Chondrocyte (in vitro differentiated cells): ENCODE results near the gene RNF169. TPM values are rescaled to one million over a fixed set of nuclear protein-coding genes. Genes with fewer than 3 reads are reported as not detected.

Experiments used
- DNase-seq: peaks from one replicate; pipeline ENCODE4 v3.0.0; 2021; ENCODE audit warnings: mixed read lengths, low spot score
- H3K27ac Mint-ChIP-seq: one replicate; pipeline ENCODE4 v1.8.0; 2021; ENCODE audit warnings: mild to moderate bottlenecking, moderate library complexity, mixed read lengths; ENCODE audit not compliant: unreplicated experiment
- H3K27me3 Mint-ChIP-seq: 2 replicates; pipeline ENCODE4 v1.8.0; 2021; ENCODE audit warnings: low read depth, mixed read lengths
- H3K36me3 Mint-ChIP-seq: 2 replicates; pipeline ENCODE4 v1.8.0; 2021; ENCODE audit warnings: low read depth, mixed read lengths
- H3K4me1 Mint-ChIP-seq: 2 replicates; pipeline ENCODE4 v1.8.0; 2021; ENCODE audit warnings: low read depth, mild to moderate bottlenecking, mixed read lengths
- H3K4me3 Mint-ChIP-seq: one replicate; pipeline ENCODE4 v1.8.0; 2021; ENCODE audit warnings: mild to moderate bottlenecking, moderate library complexity, mixed read lengths; ENCODE audit not compliant: unreplicated experiment
- H3K9me3 Mint-ChIP-seq: 2 replicates; pipeline ENCODE4 v1.8.0; 2021; ENCODE audit warnings: low read depth, mixed read lengths
- CTCF ChIP-seq: fragments of 200-600 bp; sonication (generic); IDR thresholded peaks from 2 replicates; pipeline ENCODE4 v1.5.0; 2021; ENCODE audit warnings: antibody characterized with exemption, mild to moderate bottlenecking, moderate library complexity
- total RNA-seq: library from RNA; stranded (reverse); gene quantifications from 3 replicates; pipeline ENCODE4 v1.2.1, GENCODE V29; 2021

RNF169 gene
- total RNA-seq, 1 donor from 2014 or later: 13.1 TPM

GRCh38 chr11:74713686-74714085 lies 35.0 kb upstream of the RNF169 start:
- Mint-ChIP-seq H3K4me1 (peaks cover 30% of the 10 kb centered on the region), H3K27ac (no peak overlapping the region), H3K27me3 (no peaks in the 10 kb centered on the region), H3K4me3 (no peak overlapping the region), H3K36me3 (no peaks in the 10 kb centered on the region), H3K9me3 (no peaks in the 10 kb centered on the region)
- no peak for TF ChIP-seq CTCF
- no peak for DNase-seq

- Mint-ChIP-seq H3K4me3 (no peak overlapping the region), H3K27ac (no peak overlapping the region), H3K4me1 (peaks cover 27% of the 10 kb centered on the region), H3K27me3 (no peaks in the 10 kb centered on the region), H3K9me3 (no peaks in the 10 kb centered on the region), H3K36me3 (no peaks in the 10 kb centered on the region)
- TF ChIP-seq CTCF: no peak
- no peak for DNase-seq
Observed at GRCh38 chr11:74714904-74715303, 33.7 kb upstream of the RNF169 start.

GRCh38 chr11:74717221-74717969 lies 31.3 kb upstream of the RNF169 start:
- Mint-ChIP-seq H3K4me3 (peak overlapping the region; percentile 32), H3K9me3 (no peaks in the 10 kb centered on the region), H3K4me1 (peaks cover 28% of the 10 kb centered on the region), H3K27me3 (no peaks in the 10 kb centered on the region), H3K36me3 (no peaks in the 10 kb centered on the region), H3K27ac (peak overlapping the region; percentile 95)
- TF ChIP-seq CTCF: no peak
- no peak for DNase-seq

- H3K36me3 Mint-ChIP-seq: no peaks in the 10 kb centered on the region
- TF ChIP-seq CTCF: no peak
- H3K27me3 Mint-ChIP-seq: peaks cover 8% of the 10 kb centered on the region
- H3K4me3 Mint-ChIP-seq: no peak overlapping the region
- H3K27ac Mint-ChIP-seq: no peak overlapping the region
- H3K4me1 Mint-ChIP-seq: peaks cover 28% of the 10 kb centered on the region
- DNase-seq: no peak
- H3K9me3 Mint-ChIP-seq: no peaks in the 10 kb centered on the region
Observed at GRCh38 chr11:74719011-74719410, 29.6 kb upstream of the RNF169 start.

- no peak for DNase-seq
Observed at GRCh38 chr11:74720596-74721478, 27.8 kb upstream of the RNF169 start.

More at GRCh38 chr11:74720596-74721478, 27.8 kb upstream of the RNF169 start:
- no peak for TF ChIP-seq CTCF
- Mint-ChIP-seq H3K36me3 (no peaks in the 10 kb centered on the region), H3K27me3 (peaks cover 12% of the 10 kb centered on the region), H3K27ac (no peak overlapping the region), H3K4me1 (peaks cover 34% of the 10 kb centered on the region), H3K4me3 (no peak overlapping the region), H3K9me3 (no peaks in the 10 kb centered on the region)
